BLaER1 (cell line): ENCODE results near the gene TCF12.

Experiments
- H3K27ac ChIP-seq: shearing (Covaris generic); formaldehyde crosslinking; 2 replicates; pipeline ENCODE4 v1.8.1; 2022
- H3K27me3 ChIP-seq: shearing (Covaris generic); formaldehyde crosslinking; 2 replicates; pipeline ENCODE4 v1.8.1; 2022
- H3K36me3 ChIP-seq: shearing (Covaris generic); formaldehyde crosslinking; 2 replicates; pipeline ENCODE4 v1.8.1; 2022
- H3K4me1 ChIP-seq: shearing (Covaris generic); formaldehyde crosslinking; 2 replicates; pipeline ENCODE4 v1.8.1; 2022
- H3K4me2 ChIP-seq: shearing (Covaris generic); formaldehyde crosslinking; 2 replicates; pipeline ENCODE4 v1.8.1; 2022
- H3K4me3 ChIP-seq: shearing (Covaris generic); formaldehyde crosslinking; 2 replicates; pipeline ENCODE4 v1.8.1; 2022
- H3K9ac ChIP-seq: shearing (Covaris generic); formaldehyde crosslinking; 2 replicates; pipeline ENCODE4 v1.8.1; 2022
- H3K9me3 ChIP-seq: shearing (Covaris generic); formaldehyde crosslinking; 2 replicates; pipeline ENCODE4 v1.8.1; 2022
- H4K20me1 ChIP-seq: shearing (Covaris generic); formaldehyde crosslinking; 2 replicates; pipeline ENCODE4 v1.8.1; 2022
- Cebpa-rat ChIP-seq: shearing (Covaris generic); IDR thresholded peaks from 2 replicates; pipeline ENCODE4 v1.8.1; 2022

TCF12 gene

GRCh38 chr15:57034613-57035012, 116.2 kb downstream of the TCF12 start:
- Histone ChIP-seq H3K27me3 (no peaks in the 10 kb centered on the region), H3K4me2 (no peak overlapping the region), H3K9me3 (peaks cover 11% of the 10 kb centered on the region; the same call in 1 of the 2 replicates), H4K20me1 (peaks cover 80% of the 10 kb centered on the region), H3K4me3 (no peak overlapping the region), H3K4me1 (peaks cover 45% of the 10 kb centered on the region), H3K36me3 (0 out of 2 replicates have a peak, but pooled peaks cover 9% of the 10 kb centered on the region), H3K9ac (no peak overlapping the region), H3K27ac (no peak overlapping the region)
- TF ChIP-seq Cebpa-rat, result no peak

DNA sequence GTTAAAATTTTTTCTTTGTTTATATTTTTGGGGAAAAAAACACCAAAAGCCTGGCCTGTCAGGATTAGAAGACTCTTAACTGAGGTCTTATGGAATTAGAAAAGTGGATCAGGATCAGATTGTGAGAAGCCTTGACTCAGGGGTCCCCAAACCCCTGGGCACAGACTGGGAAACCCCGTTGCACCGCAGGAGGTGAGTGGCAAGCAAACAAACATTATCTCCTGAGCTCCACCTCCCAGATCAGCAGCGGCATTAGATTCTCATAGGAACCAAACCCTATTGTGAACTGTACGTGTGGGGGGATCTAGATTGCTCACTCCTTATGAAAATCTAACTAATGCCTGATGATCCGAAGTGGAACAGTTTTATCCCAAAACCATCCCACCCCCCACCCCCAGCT, 117.2 kb downstream of the TCF12 start:
- no peak overlapping the region for H3K27ac ChIP-seq
- no peak for TF ChIP-seq Cebpa-rat
- H3K9me3 ChIP-seq, result peaks cover 11% of the 10 kb centered on the region; the same call in 1 of the 2 replicates
- H3K4me3 ChIP-seq, result no peak overlapping the region
- H3K4me1 ChIP-seq, result peaks cover 56% of the 10 kb centered on the region
- H3K4me2 ChIP-seq, result no peak overlapping the region
- H3K36me3 ChIP-seq, result 0 out of 2 replicates have a peak, but pooled peaks cover 9% of the 10 kb centered on the region
- H3K9ac ChIP-seq, result no peak overlapping the region
- no peaks in the 10 kb centered on the region for H3K27me3 ChIP-seq
- peaks cover 80% of the 10 kb centered on the region for H4K20me1 ChIP-seq

DNA sequence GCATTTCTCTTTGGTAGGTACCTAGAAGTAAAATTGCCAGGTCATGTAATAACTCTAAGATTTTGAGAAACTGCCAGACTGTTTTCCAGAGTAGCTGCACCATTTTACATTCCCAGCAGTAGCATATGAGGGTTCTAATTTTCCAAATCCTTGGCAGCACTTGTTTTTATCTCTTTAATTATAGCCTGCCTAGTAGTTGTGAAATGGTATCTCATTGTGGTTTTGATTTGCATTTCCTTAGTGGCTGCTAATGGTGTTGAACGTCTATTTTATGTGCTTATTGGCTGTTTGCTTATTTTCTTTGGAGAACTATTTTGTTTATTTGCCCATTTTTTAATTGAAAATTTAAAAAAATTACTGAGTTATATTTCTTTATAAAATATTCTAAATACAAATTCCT, 117.9 kb downstream of the TCF12 start:
- Histone ChIP-seq H3K27ac (no peak overlapping the region), H3K4me3 (no peak overlapping the region), H3K9ac (no peak overlapping the region), H3K9me3 (peaks cover 11% of the 10 kb centered on the region; the same call in 1 of the 2 replicates), H3K4me1 (peaks cover 54% of the 10 kb centered on the region), H3K4me2 (0 out of 2 replicates have a peak overlapping the region, but pooled peaks have one; percentile 8), H3K36me3 (0 out of 2 replicates have a peak, but pooled peaks cover 9% of the 10 kb centered on the region), H4K20me1 (peaks cover 80% of the 10 kb centered on the region), H3K27me3 (no peaks in the 10 kb centered on the region)
- no peak for TF ChIP-seq Cebpa-rat

- Histone ChIP-seq H3K9ac (no peak overlapping the region), H3K9me3 (peaks cover 11% of the 10 kb centered on the region; the same call in 1 of the 2 replicates), H3K27ac (no peak overlapping the region), H3K4me3 (no peak overlapping the region), H3K36me3 (0 out of 2 replicates have a peak, but pooled peaks cover 9% of the 10 kb centered on the region), H4K20me1 (peaks cover 80% of the 10 kb centered on the region), H3K27me3 (no peaks in the 10 kb centered on the region), H3K4me2 (no peak overlapping the region), H3K4me1 (peaks cover 48% of the 10 kb centered on the region)
- TF ChIP-seq Cebpa-rat, result no peak
Observed at GRCh38 chr15:57037548-57037947, 119.1 kb downstream of the TCF12 start.

DNA sequence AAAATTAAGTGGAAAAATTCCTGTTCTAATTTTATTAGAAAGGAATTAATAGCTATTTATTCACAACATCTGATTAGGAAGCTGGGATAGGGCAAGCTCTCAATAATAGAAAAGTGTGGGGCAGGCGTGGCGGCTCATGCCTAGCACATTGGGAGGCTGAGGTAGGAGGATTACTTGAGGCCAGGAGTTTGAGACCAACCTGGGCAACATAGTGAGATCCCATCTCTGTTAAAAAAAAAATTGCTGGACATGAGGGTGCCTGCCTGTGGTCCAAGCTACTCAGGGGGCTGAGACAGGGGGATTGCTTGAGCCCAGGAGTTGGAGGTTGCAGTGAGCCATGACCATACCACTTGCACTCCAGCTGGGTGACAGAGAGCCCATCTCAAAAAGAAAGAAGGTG, 119.6 kb downstream of the TCF12 start:
- Histone ChIP-seq H3K4me2 (no peak overlapping the region), H4K20me1 (peaks cover 81% of the 10 kb centered on the region), H3K4me1 (peaks cover 48% of the 10 kb centered on the region), H3K9me3 (peaks cover 11% of the 10 kb centered on the region; the same call in 1 of the 2 replicates), H3K27me3 (no peaks in the 10 kb centered on the region), H3K4me3 (no peak overlapping the region), H3K36me3 (0 out of 2 replicates have a peak, but pooled peaks cover 9% of the 10 kb centered on the region), H3K27ac (no peak overlapping the region), H3K9ac (no peak overlapping the region)
- no peak for TF ChIP-seq Cebpa-rat

DNA sequence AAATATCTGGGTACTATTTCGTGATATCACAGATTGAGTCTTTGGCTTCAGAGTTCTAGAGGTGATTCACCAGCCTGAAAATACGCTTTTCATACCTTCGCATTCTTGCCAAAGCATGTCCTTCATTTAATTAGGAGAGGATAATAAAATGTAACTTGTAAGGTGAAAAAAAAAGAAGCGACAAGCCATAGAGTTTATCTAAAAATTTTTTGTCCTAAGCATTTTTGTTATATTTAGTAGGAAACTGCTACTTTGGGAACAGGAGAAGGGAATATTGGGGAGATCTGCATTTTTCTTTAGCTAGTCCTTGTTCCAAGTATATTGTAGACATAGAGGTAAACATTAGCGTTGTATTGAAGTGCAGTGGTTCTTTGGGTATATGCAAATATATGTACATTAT, 120.1 kb downstream of the TCF12 start:
- TF ChIP-seq Cebpa-rat, result no peak
- no peak overlapping the region for H3K9ac ChIP-seq
- 0 out of 2 replicates have a peak, but pooled peaks cover 9% of the 10 kb centered on the region for H3K36me3 ChIP-seq
- peaks cover 48% of the 10 kb centered on the region for H3K4me1 ChIP-seq
- no peaks in the 10 kb centered on the region for H3K27me3 ChIP-seq
- peaks cover 11% of the 10 kb centered on the region; the same call in 1 of the 2 replicates for H3K9me3 ChIP-seq
- no peak overlapping the region for H3K27ac ChIP-seq
- no peak overlapping the region for H3K4me3 ChIP-seq
- peaks cover 81% of the 10 kb centered on the region for H4K20me1 ChIP-seq
- H3K4me2 ChIP-seq, result peak overlapping the region; percentile 48; the same call in 1 of the 2 replicates

DNA sequence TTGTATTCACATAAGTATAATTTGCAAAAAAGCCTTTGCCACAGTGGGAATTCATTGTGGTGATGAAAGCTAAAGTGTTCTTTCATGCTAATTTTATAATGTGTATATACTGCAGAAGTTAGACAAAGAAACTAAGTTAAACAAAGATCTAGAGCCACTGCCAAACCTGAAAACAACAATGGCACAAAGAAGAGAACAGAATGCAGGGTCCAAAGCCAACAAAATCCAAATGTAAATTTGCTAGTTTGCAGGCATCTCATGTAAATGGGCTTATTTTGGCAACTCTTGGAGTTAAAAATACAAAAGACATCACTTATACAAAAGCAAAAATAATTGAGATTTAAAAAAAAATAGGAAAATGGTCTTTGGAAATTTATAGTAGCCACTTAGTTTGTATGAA, 123.0 kb downstream of the TCF12 start:
- Histone ChIP-seq H4K20me1 (peaks cover 67% of the 10 kb centered on the region), H3K4me3 (no peak overlapping the region), H3K4me1 (peaks cover 38% of the 10 kb centered on the region), H3K27ac (no peak overlapping the region), H3K27me3 (no peaks in the 10 kb centered on the region), H3K9ac (no peak overlapping the region), H3K4me2 (no peak overlapping the region), H3K9me3 (peaks cover 11% of the 10 kb centered on the region; the same call in 1 of the 2 replicates), H3K36me3 (peaks cover 9% of the 10 kb centered on the region; the same call in 1 of the 2 replicates)
- TF ChIP-seq Cebpa-rat, result no peak

DNA sequence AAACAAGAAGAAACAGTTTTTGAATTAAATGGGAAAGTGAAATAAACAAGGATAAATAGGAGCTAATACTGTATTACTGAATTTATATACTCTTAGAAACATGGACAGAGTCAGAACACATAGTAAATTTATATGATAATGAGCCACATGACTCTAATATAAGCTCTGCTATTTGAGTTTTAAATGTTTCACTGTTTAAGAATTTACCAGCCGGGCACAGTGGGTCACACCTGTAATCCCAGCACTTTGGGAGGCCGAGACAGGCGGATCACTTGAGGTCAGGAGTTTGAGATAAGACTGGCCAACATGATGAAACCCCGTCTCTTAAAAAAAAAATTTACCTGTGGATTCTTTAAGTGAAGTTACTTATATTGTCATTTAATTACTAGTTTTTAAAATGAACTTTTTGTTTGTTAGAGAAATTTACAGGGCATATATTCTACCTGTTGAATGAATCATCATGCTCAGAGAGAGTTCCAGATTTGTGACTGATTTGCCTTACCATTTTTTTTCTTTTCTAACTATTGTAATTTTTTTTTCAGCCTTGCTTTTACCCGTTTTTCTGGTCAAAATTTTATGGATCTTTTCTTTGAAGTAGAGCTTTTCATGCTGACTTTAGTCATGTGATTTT, 125.7 kb downstream of the TCF12 start:
- Histone ChIP-seq H4K20me1 (peaks cover 69% of the 10 kb centered on the region), H3K9me3 (no peaks in the 10 kb centered on the region), H3K9ac (no peak overlapping the region), H3K27ac (no peak overlapping the region), H3K4me1 (peaks cover 16% of the 10 kb centered on the region), H3K4me3 (no peak overlapping the region), H3K4me2 (no peak overlapping the region), H3K27me3 (no peaks in the 10 kb centered on the region), H3K36me3 (peaks cover 31% of the 10 kb centered on the region)
- TF ChIP-seq Cebpa-rat, result no peak

DNA sequence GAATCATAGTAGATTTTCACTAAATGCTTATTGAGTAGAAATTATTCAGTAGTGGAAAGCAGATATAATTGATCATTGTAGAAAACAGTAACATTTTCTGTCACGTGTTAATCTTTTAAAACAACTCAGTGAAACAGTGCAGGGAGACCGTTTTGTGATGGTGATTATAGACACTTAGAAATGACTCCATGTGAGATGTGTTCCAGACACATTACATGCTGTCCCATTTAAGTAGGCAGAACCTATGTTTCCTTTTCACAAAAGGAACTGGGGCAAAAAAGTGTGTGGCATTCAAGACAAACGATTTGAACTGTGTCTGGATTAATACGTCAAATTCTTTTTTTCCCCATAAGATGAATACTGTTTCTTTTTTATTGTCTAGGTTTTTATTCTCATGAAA, 126.5 kb downstream of the TCF12 start:
- no peak overlapping the region for H3K4me2 ChIP-seq
- TF ChIP-seq Cebpa-rat, result no peak
- no peak overlapping the region for H3K9ac ChIP-seq
- H3K27me3 ChIP-seq, result no peaks in the 10 kb centered on the region
- peaks cover 8% of the 10 kb centered on the region for H3K4me1 ChIP-seq
- peaks cover 69% of the 10 kb centered on the region for H4K20me1 ChIP-seq
- no peak overlapping the region for H3K27ac ChIP-seq
- peaks cover 31% of the 10 kb centered on the region for H3K36me3 ChIP-seq
- no peaks in the 10 kb centered on the region for H3K9me3 ChIP-seq
- no peak overlapping the region for H3K4me3 ChIP-seq

DNA sequence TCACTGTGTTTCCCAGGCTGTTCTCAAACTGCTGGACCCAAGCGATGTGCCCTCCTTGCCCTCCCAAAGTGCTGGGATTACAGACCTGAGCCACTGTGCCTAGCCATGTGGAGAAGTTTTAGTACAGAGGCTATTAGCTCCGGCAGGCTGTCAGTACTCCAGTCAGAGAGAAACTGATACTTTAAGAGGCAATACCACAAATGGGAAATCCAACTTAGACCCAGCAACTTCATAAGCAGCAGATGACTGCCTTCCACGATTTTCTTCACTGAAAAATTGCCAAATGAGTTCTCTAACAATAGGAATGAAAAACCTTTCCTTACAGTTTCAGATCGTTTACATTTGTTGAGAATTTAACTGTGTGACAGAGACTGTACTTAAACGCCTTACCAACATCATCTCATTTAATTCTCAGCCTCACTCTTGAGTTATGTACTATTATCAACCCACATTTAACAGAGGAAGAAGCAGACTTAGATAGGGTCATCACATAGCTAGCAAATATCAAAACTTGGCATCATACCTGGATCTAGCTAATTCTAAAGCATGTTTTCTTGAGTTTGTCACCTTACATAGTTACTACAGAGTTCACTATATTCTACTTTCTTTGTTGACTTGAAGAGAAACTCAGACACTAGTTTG, 127.4 kb downstream of the TCF12 start:
- Histone ChIP-seq H3K4me1 (no peaks in the 10 kb centered on the region), H3K4me2 (no peak overlapping the region), H3K9ac (no peak overlapping the region), H3K4me3 (no peak overlapping the region), H3K27ac (no peak overlapping the region), H4K20me1 (peaks cover 68% of the 10 kb centered on the region; the same call in 1 of the 2 replicates), H3K36me3 (peaks cover 31% of the 10 kb centered on the region), H3K27me3 (no peaks in the 10 kb centered on the region), H3K9me3 (no peaks in the 10 kb centered on the region)
- no peak for TF ChIP-seq Cebpa-rat
